ENCODE results near the gene DCTN2. TPM values are rescaled to one million over a fixed set of nuclear protein-coding genes. Genes with fewer than 3 reads are reported as not detected.
"Not testable (repeated sequence)": the region's sequence is repeated elsewhere in the genome, so short reads cannot be mapped to it uniquely, and the experiment has no call there.

The DCTN2 gene
- total RNA-seq, 4 donors from 2014 or later = 161 to 326 (median 229) TPM

DNA sequence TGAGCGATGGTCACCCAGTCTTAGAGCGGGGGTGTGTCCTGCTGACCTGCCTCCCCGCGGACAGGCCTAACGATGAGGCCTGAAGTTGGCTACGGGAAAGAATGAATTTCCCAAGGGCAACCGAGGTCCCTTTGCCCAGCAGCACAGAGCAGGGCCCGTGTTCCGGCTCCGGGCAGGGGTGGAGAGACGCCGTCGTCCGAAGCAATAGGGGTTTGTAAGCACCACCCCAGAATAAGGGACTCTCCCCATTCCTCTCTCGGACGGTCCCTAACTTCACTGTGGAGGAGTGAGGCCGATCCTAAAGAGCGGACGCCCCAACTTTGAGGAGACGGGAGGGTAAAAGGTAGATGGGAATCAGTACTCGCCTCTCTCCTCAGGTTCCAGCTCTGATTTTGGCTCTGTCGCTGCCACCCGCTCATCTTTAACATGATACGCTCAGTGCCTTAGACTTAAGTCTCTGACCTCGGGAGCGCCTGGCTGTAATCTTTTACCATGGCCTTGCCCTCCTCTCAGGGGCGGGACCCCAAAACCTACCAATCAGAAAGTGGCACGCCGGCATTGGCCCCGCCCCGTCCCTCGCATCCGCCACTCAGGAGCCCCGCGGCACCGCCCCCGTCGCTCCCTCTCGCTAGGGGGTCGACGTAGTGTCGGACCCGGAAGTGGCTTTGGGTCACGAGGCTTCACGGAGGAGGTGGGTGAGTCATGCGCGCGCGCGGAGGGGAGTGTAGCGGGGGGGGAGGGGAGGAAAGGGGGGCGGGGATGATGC, 26.8 kb downstream of the DCTN2 start, which contains the start of gene DDIT3:
DDIT3 (minus strand) TSS at position 462 of the 766 bp plus-strand sequence. CDS start 3,108 bp downstream, outside the sequence.
- peak within 1 kb of the TSS; percentile 90 to 98 (median 96) for H3K27ac ChIP-seq
- peaks cover 4 to 51% (median 29%) of the 10 kb centered on the region in 4 donors for H3K4me1 ChIP-seq

DNA sequence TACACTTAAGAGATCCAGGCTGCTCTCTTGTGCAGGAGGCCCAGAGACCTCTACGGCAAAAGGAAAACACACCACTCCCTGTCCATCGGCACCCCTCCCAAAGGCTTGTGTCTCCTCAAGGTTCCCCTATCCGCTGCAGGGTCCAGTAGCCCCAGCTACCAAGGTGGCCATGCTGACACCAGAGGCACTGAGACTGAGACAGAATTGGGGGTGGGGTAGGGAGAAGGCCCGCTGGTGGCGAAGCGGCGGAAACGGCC, 27.3 kb downstream of the DCTN2 start:
- H3K4me1 ChIP-seq = peaks cover 4 to 46% (median 29%) of the 10 kb centered on the region in 4 donors
- peak overlapping the region; percentile 43 to 81 (median 60) for H3K4me3 ChIP-seq
- H3K9me3 ChIP-seq = no peaks in the 10 kb centered on the region
- peak overlapping the region; percentile 90 to 98 (median 96) for H3K27ac ChIP-seq
- TF ChIP-seq, protein P1, sequence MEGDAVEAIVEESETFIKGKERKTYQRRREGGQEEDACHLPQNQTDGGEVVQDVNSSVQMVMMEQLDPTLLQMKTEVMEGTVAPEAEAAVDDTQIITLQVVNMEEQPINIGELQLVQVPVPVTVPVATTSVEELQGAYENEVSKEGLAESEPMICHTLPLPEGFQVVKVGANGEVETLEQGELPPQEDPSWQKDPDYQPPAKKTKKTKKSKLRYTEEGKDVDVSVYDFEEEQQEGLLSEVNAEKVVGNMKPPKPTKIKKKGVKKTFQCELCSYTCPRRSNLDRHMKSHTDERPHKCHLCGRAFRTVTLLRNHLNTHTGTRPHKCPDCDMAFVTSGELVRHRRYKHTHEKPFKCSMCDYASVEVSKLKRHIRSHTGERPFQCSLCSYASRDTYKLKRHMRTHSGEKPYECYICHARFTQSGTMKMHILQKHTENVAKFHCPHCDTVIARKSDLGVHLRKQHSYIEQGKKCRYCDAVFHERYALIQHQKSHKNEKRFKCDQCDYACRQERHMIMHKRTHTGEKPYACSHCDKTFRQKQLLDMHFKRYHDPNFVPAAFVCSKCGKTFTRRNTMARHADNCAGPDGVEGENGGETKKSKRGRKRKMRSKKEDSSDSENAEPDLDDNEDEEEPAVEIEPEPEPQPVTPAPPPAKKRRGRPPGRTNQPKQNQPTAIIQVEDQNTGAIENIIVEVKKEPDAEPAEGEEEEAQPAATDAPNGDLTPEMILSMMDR (IDR thresholded peaks at IDR 0.05) = no peak
- TF ChIP-seq POLR2A (IDR thresholded peaks at IDR 0.05) = no peak
- no peak for DNase-seq
- H3K36me3 ChIP-seq = peaks cover 0 to 27% (median 0%) of the 10 kb centered on the region in 3 donors
- no peaks in the 10 kb centered on the region for H3K27me3 ChIP-seq

More for the DNA sequence above, 26.8 kb downstream of the DCTN2 start, which contains the start of gene DDIT3:
- Histone ChIP-seq H3K36me3 (peaks cover 0 to 25% (median 0%) of the 10 kb centered on the region in 3 donors), H3K27me3 (no peaks in the 10 kb centered on the region), H3K4me3 (peak within 1 kb of the TSS; percentile 43 to 83 (median 68)), H3K9me3 (no peaks in the 10 kb centered on the region)
- peak; percentile 100 for DNase-seq
- TF ChIP-seq, protein P1 (IDR thresholded peaks at IDR 0.05) = peak in 1 of 6 experiments; percentile 2
- TF ChIP-seq POLR2A (IDR thresholded peaks at IDR 0.05) = peak; percentile 99 to 100

GRCh38 chr12:57518920-57519795, 27.8 kb downstream of the DCTN2 start:
- Histone ChIP-seq H3K4me3 (peak overlapping the region; percentile 43 to 81 (median 60)), H3K36me3 (peaks cover 0 to 33% (median 0%) of the 10 kb centered on the region in 3 donors), H3K9me3 (no peaks in the 10 kb centered on the region), H3K27ac (peak overlapping the region; percentile 90 to 98 (median 96)), H3K27me3 (no peaks in the 10 kb centered on the region), H3K4me1 (peaks cover 4 to 41% (median 27%) of the 10 kb centered on the region in 4 donors)
- TF ChIP-seq, protein P1 (IDR thresholded peaks at IDR 0.05) = no peak
- no peak for TF ChIP-seq POLR2A (IDR thresholded peaks at IDR 0.05)
- DNase-seq = peak in 1 of 3 donors; percentile 56

- H3K9me3 ChIP-seq = no peaks in the 10 kb centered on the region
- no peak for DNase-seq
- H3K4me3 ChIP-seq = peak overlapping the region in 2 of 4 donors; percentile 66 to 81
- H3K27ac ChIP-seq = peak overlapping the region in 3 of 4 donors; percentile 11 to 94 (median 42)
- H3K27me3 ChIP-seq = no peaks in the 10 kb centered on the region
- peaks cover 0 to 40% (median 0%) of the 10 kb centered on the region in 3 donors for H3K36me3 ChIP-seq
- H3K4me1 ChIP-seq = peaks cover 4 to 32% (median 20%) of the 10 kb centered on the region in 4 donors
- TF ChIP-seq, protein P1 (IDR thresholded peaks at IDR 0.05) = no peak
- TF ChIP-seq POLR2A (IDR thresholded peaks at IDR 0.05) = no peak
Observed at GRCh38 chr12:57518176-57518919, 28.6 kb downstream of the DCTN2 start.

- Histone ChIP-seq H3K27ac (peak overlapping the region in 1 of 4 donors; percentile 42), H3K4me1 (peaks cover 4 to 31% (median 19%) of the 10 kb centered on the region in 4 donors), H3K36me3 (peaks cover 0 to 46% (median 0%) of the 10 kb centered on the region in 3 donors), H3K4me3 (peak overlapping the region in 1 of 4 donors; percentile 66)
- not testable (repeated sequence) for H3K27me3 ChIP-seq, DNase-seq, H3K9me3 ChIP-seq
Observed at GRCh38 chr12:57517718-57518117, 29.3 kb downstream of the DCTN2 start.

All from Peyer's patch (tissue), 4 donors.